Gastrocnemius medialis (tissue), 4 donors: ENCODE results near the gene CHST12. TPM values are rescaled to one million over a fixed set of nuclear protein-coding genes. Genes with fewer than 3 reads are reported as not detected.

Experiments used
- ATAC-seq, 2 donors: fragments of 150-250 bp; one replicate each; pipeline ENCODE4 v1.9.1; 2016
- DNase-seq, 2 donors: peaks; one replicate each; pipeline ENCODE4 v3.0.0-alpha.2; 2019
- H3K27ac ChIP-seq, 4 donors: fragments of 200-600 bp; sonication (generic); 1 replicate in 1 of 4; 2 replicates in 3 of 4; pipeline ENCODE4 v1.5.1; 2016 to 2018; ENCODE audit warnings: mild to moderate bottlenecking in 2 of 4, moderate library complexity in 1 of 4
- H3K27me3 ChIP-seq, 3 donors: fragments of 200-600 bp; sonication (generic) in 2 of 3; 1 replicate in 1 of 3; 2 replicates in 2 of 3; pipeline versions ENCODE4 v1.5.1 to v1.6.0; 2016 to 2019; ENCODE audit warnings: mild to moderate bottlenecking in 1 of 3, moderate library complexity in 1 of 3
- H3K36me3 ChIP-seq, 2 donors: fragments of 200-600 bp; sonication (generic) in 1 of 2; one replicate each; pipeline ENCODE4 v1.5.1; 2017 to 2018
- H3K4me1 ChIP-seq, 2 donors: fragments of 200-600 bp; sonication (generic) in 1 of 2; one replicate each; pipeline ENCODE4 v1.5.1; 2016 to 2017; ENCODE audit warnings: mild to moderate bottlenecking in 2 of 2
- H3K4me3 ChIP-seq, 4 donors: fragments of 200-600 bp; sonication (generic) in 3 of 4; 1 replicate in 1 of 4; 2 replicates in 3 of 4; pipeline ENCODE4 v1.5.1; 2016 to 2019; ENCODE audit warnings: mild to moderate bottlenecking in 2 of 4
- H3K9me3 ChIP-seq, 3 donors: fragments of 200-600 bp; sonication (generic) in 2 of 3; 1 replicate in 1 of 3; 2 replicates in 2 of 3; pipeline ENCODE4 v1.5.1; 2016 to 2019
- CTCF ChIP-seq, 5 experiments: fragments of 450-650 bp in 3 of 5; fragments of 200-600 bp in 2 of 5; sonication (generic) in 2 of 5; IDR thresholded peaks in 4 of 5; conservative IDR thresholded peaks in 1 of 5; 1 replicate in 4 of 5; 2 replicates in 1 of 5; pipeline ENCODE4 v1.5.1; 2016 to 2019; ENCODE audit warnings: antibody characterized with exemption in 5 of 5, mild to moderate bottlenecking in 3 of 5, moderate library complexity in 3 of 5
- POLR2A ChIP-seq, 2 donors: fragments of 450-650 bp; IDR thresholded peaks; one replicate each; pipeline ENCODE4 v1.6.1; 2017; ENCODE audit warnings: antibody characterized with exemption in 2 of 2, mild to moderate bottlenecking in 2 of 2, moderate library complexity in 2 of 2
- in situ Hi-C, 4 donors: fragments of 200-750 bp; cut with MboI; loops; one replicate each; pipeline versions ENCODE4 v1.15.0 to v1.8.0; 2017; ENCODE audit warnings: low sequenced_read_pairs in 4 of 4
- intact Hi-C: fragments of 100-400 bp; cut with DNase I; formaldehyde crosslinking; loops from one replicate; pipeline ENCODE4 v1.15.1; 2023; ENCODE audit warnings: low total_unique reads
- total RNA-seq, 4 donors: library from RNA; depleted of rRNA; stranded (reverse); fragments of >200 nt; gene quantifications; one replicate each; pipeline versions ENCODE4 v1.1.0 to v1.2.3, GENCODE V29; 2016

Gene CHST12
- total RNA-seq, 4 donors from 2014 or later: 5.5 to 13.1 (median 10.1) TPM

DNA sequence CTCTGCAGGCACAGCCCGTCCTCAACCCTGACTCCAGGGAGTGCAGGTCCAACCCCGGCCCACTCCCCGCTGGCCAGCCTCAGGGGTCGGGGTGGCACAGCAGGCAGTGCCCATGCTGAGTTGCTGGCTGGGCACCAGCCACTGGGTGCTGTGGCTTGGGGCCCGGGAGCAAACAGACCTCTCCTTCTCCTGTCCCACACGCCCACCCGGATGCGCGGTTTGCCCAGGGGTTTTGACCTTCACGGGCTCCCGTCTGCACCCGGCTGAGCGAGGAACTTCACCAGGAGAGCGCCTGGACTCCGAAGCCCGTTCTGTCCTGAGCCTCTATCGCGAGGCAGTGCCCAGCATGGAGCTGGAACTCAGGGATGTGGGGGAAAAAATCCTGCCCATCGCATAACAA is 75.4 kb downstream of the CHST12 start:
- H3K4me3 ChIP-seq: peak overlapping the region in 1 of 4 donors; percentile 21
- peaks cover 13 to 15% of the 10 kb centered on the region in 2 donors for H3K4me1 ChIP-seq
- in situ Hi-C loops (no loop called here), intact Hi-C loops (loop anchor here (5.0 kb wide), 2 partner anchors 79 to 204 kb away; partner anchors contain the start of genes BRAT1 and IQCE)
- TF ChIP-seq CTCF (IDR thresholded peaks at IDR 0.05 in 4 of 5, conservative IDR thresholded peaks at IDR 0.05 in 1 of 5) (no peak), POLR2A (IDR thresholded peaks at IDR 0.05) (no peak)
- H3K9me3 ChIP-seq: no peaks in the 10 kb centered on the region
- peaks cover 32 to 60% (median 35%) of the 10 kb centered on the region in 3 donors for H3K27me3 ChIP-seq
- ATAC-seq: peak in 1 of 2 donors; percentile 8
- no peak for DNase-seq
- no peak overlapping the region for H3K27ac ChIP-seq
- H3K36me3 ChIP-seq: no peaks in the 10 kb centered on the region

DNA sequence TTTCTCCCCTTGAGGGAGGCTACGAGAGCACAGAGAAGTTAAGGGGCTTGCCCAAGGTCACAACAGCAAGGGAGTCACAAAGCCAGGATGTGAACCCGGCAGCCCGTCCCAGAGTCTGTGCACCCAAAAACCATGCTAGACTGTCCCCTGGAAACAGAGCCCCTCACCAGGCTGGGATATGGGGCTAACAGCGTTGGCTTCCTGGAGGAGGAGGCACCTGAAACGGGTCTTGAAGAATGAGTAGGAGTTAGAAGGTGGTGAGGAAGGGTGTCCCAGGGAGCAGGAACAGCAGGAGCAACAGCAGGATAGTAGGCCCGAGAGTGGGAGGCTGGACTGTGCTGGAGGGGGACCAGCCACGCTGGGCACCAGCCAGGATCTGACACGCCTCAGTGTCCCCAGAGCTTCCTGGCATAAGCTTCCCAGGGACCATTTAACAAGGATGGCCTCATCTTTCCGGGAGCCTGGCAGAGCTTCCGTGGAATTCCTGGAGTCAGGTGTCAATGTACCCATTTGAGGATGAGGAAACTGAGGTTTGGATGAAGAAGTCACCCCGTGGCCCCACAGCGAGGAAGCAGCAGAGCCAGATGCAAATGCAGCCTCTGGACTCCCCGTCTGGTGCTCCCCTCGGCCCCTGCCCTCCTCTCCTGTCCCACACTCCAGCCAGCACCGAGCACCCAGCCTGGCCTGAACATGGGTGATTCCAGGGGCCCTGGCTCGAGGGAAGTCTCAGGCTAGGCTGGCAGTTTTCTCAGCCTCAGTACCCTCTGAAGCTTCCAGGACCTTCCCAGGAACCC is 76.1 kb downstream of the CHST12 start:
- H3K4me3 ChIP-seq: no peak overlapping the region
- ATAC-seq: no peak
- in situ Hi-C loops: no loop called here
- no peak for DNase-seq
- intact Hi-C loops: loop anchor here (5.0 kb wide), 2 partner anchors 78 to 203 kb away; partner anchors contain the start of genes BRAT1 and IQCE
- H3K27ac ChIP-seq: no peak overlapping the region
- H3K4me1 ChIP-seq: peaks cover 13 to 16% of the 10 kb centered on the region in 2 donors
- H3K27me3 ChIP-seq: peaks cover 32 to 60% (median 35%) of the 10 kb centered on the region in 3 donors
- H3K36me3 ChIP-seq: no peaks in the 10 kb centered on the region
- no peaks in the 10 kb centered on the region for H3K9me3 ChIP-seq
- TF ChIP-seq POLR2A (IDR thresholded peaks at IDR 0.05): no peak
- no peak for TF ChIP-seq CTCF (IDR thresholded peaks at IDR 0.05 in 4 of 5, conservative IDR thresholded peaks at IDR 0.05 in 1 of 5)

GRCh38 chr7:2480070-2480408 is 76.6 kb downstream of the CHST12 start:
- intact Hi-C loops (no loop called here), in situ Hi-C loops (no loop called here)
- Histone ChIP-seq H3K4me1 (peaks cover 13 to 16% of the 10 kb centered on the region in 2 donors), H3K4me3 (no peak overlapping the region), H3K27me3 (peaks cover 32 to 60% (median 35%) of the 10 kb centered on the region in 3 donors), H3K27ac (no peak overlapping the region), H3K36me3 (no peaks in the 10 kb centered on the region), H3K9me3 (no peaks in the 10 kb centered on the region)
- DNase-seq (no peak), ATAC-seq (no peak)
- TF ChIP-seq POLR2A (IDR thresholded peaks at IDR 0.05) (no peak), CTCF (IDR thresholded peaks at IDR 0.05 in 4 of 5, conservative IDR thresholded peaks at IDR 0.05 in 1 of 5) (no peak)

DNA sequence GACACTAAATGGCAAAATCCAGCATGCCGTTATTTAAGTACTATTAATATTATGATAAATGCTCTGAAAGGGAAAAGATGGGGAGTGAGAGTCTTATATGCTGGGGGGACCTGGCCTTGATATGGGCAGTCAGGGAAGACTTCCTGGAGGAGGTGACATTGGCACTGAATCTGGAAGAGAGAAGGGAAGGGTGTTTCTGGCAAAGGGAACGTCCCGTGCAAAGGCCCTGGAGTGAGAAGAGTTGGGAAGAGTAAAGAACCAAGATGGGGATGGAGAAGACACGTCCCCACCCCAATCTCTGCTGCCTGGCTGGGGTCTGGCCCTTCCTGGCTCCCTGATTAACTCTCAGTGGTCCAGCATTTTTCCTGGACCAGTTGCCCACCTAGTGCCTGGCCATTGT is 77.8 kb downstream of the CHST12 start:
- TF ChIP-seq POLR2A (IDR thresholded peaks at IDR 0.05) (no peak), CTCF (IDR thresholded peaks at IDR 0.05 in 4 of 5, conservative IDR thresholded peaks at IDR 0.05 in 1 of 5) (no peak)
- no peak overlapping the region for H3K4me3 ChIP-seq
- no peak overlapping the region for H3K27ac ChIP-seq
- in situ Hi-C loops (no loop called here), intact Hi-C loops (no loop called here)
- no peaks in the 10 kb centered on the region for H3K9me3 ChIP-seq
- ATAC-seq (no peak), DNase-seq (no peak)
- peaks cover 32 to 60% (median 35%) of the 10 kb centered on the region in 3 donors for H3K27me3 ChIP-seq
- no peaks in the 10 kb centered on the region for H3K36me3 ChIP-seq
- H3K4me1 ChIP-seq: peaks cover 13 to 16% of the 10 kb centered on the region in 2 donors
